ENCODE measurements around the gene CAMKMT.

Gene CAMKMT

DNA sequence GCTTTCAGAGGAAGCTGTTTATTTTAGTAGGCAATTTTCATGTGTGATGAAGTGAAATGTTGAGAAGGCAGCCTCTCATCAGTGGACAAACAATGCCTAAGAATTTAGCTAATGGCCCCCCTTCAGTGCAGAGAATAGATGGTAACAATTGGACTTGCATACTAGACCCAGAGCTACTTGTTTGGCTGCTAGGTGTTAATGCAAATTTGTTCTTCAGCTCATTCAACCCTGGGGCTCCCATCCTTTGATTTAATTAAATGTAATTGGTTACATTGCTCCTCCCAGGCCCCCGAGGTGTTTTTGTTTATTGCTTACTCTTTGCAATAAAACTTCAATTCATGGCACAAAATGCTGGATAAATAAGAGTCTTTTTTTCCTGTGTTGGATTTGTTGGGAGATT, 68.6 kb downstream of the CAMKMT start:
- H3K4me3 ChIP-seq (replicated peaks; ENCODE audit: low read depth, low read length) = no peak overlapping the region
- TF ChIP-seq, protein P1, sequence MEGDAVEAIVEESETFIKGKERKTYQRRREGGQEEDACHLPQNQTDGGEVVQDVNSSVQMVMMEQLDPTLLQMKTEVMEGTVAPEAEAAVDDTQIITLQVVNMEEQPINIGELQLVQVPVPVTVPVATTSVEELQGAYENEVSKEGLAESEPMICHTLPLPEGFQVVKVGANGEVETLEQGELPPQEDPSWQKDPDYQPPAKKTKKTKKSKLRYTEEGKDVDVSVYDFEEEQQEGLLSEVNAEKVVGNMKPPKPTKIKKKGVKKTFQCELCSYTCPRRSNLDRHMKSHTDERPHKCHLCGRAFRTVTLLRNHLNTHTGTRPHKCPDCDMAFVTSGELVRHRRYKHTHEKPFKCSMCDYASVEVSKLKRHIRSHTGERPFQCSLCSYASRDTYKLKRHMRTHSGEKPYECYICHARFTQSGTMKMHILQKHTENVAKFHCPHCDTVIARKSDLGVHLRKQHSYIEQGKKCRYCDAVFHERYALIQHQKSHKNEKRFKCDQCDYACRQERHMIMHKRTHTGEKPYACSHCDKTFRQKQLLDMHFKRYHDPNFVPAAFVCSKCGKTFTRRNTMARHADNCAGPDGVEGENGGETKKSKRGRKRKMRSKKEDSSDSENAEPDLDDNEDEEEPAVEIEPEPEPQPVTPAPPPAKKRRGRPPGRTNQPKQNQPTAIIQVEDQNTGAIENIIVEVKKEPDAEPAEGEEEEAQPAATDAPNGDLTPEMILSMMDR (IDR thresholded peaks at IDR 0.05; ENCODE audit: low read length, missing control alignments) = no peak
- DNase-seq (ENCODE audit: low read depth) = no peak

DNA sequence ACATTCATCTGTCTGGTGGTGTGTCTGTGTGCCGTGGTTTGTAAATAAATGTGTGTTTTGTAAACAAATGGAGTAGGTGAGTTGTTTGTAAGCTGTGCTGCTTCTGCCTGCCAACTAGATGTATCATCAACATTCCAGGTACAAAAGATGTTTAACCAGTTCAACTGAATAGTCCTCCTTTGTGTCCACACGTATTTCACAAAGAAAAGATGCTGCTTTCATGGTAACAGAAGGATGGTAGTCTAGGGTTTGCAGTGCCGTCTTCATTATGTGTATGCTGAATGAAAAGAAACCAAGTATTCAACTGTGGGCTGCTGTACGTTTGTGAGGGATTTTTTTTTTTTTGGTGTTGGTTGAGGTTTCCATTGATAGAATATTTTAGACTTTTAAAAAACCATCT, 72.1 kb downstream of the CAMKMT start:
- TF ChIP-seq, protein P1 (IDR thresholded peaks at IDR 0.05; ENCODE audit: low read length, missing control alignments) = no peak
- DNase-seq (ENCODE audit: low read depth) = no peak
- no peak overlapping the region for H3K4me3 ChIP-seq (replicated peaks; ENCODE audit: low read depth, low read length)

DNA sequence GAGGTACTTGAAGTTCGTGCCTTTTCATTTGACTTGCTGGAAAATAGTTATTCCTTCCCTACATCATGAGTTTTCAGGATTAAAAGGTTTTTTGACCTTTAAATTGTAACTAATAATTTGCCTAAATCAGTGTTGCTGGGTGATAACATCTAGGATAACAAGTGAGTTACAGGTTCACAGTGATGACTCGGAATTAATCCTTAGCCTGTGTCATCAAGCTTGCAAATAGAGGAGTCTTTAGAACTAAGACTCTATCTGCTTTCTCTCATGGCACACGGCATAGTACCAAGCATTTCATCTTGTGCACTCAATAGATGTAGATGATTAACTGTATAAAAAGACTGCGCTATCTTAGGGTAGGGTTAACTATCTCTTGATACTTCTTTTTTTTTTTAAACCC, 79.5 kb downstream of the CAMKMT start:
- H3K4me3 ChIP-seq (replicated peaks; ENCODE audit: low read depth, low read length) = no peak overlapping the region
- TF ChIP-seq, protein P1 (IDR thresholded peaks at IDR 0.05; ENCODE audit: low read length, missing control alignments) = no peak
- no peak for DNase-seq (ENCODE audit: low read depth)

DNA sequence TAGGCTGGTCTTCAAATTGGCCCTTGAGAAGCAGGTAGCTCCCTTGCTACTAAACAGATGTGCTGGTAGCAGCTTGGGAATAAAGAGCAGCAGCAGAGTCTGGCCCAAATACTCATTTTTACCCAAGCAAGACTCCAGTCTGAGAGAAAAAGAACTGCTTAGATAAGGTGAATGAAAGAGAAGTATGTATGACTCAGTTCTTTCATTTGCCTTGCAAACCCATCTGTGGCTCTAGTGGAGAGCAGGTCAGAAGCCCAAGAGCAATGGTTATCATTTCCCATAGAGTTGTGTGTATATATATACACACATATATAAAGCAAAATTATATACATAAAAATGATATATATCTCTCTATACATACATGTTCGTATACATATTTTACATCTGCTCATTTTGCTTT, 80.3 kb downstream of the CAMKMT start:
- DNase-seq (ENCODE audit: low read depth) = no peak
- TF ChIP-seq, protein P1 (IDR thresholded peaks at IDR 0.05; ENCODE audit: low read length, missing control alignments) = no peak

DNA sequence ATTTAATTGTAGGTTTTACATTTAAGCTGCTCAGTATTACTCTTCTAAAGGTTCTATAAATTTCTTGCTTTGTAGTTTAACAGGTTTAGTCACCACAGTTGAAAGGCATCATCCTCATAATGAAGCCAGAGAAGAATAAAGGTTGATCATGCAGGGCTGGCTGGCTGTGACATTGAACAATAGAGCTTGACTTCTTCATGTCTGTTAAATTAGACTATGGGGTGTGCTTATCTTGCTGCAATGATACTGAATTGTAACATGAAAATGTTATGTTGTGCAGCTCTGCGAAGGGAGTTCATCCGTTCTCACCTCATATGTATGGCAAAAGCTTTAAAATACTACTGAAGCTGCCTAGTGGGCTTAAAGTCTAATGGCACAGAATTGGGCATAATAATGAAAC, 81.8 kb downstream of the CAMKMT start:
- TF ChIP-seq, protein P1 (IDR thresholded peaks at IDR 0.05; ENCODE audit: low read length, missing control alignments) = no peak
- DNase-seq (ENCODE audit: low read depth) = no peak
- no peak overlapping the region for H3K4me3 ChIP-seq (replicated peaks; ENCODE audit: low read depth, low read length)

More for the DNA sequence above, 80.3 kb downstream of the CAMKMT start:
- no peak overlapping the region for H3K4me3 ChIP-seq (replicated peaks; ENCODE audit: low read depth, low read length)

DNA sequence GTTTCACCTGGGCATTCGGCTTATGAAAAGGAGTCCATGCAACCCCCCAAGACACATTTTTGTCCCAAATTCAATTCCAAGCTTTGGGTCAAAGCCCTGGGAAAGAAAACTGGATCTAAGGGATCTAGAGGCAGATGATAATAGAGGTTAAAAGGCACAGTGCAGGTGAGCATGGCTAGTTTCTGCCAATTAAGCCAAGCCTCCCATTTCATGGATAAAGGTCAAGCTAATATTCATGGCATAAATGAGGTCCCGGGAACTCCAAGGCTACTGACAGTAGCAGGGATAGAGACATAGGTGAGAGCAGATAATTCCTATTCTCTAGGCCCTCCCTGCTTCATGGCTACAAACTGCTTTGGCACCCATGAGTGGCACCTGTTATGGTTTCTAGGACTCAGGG, 83.1 kb downstream of the CAMKMT start:
- TF ChIP-seq, protein P1 (IDR thresholded peaks at IDR 0.05; ENCODE audit: low read length, missing control alignments) = no peak
- no peak overlapping the region for H3K4me3 ChIP-seq (replicated peaks; ENCODE audit: low read depth, low read length)
- DNase-seq (ENCODE audit: low read depth) = no peak

DNA sequence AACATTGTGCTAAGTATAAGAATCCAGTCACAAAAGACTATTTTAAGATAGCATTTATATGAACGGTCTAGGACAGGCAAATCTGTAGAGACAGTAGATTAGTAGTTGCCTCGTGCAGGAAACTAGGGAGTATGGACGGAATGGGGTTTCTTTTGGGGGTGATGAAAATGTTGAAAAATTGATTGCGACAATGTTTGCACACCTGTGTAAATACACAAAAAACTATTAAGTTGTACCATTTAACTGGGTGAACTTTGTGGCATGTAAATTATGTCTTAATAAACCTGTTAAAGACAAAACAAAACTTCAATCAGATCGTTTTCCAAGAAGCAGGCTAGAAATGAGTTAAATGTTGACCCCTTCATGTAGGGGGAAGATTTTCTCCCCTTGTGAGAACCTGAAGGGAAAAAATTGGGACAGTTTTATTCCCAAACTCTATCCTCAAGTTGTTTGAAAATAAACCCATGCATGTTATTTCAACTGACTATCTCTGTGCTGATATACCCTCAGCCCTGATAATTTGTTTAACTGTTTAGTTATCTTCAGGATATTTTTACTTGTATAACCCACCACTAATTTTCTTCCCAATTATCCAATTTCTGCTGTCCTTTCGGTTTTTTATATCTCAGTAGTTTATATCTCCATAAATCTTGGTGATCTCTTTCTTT, 87.2 kb downstream of the CAMKMT start:
- TF ChIP-seq, protein P1 (IDR thresholded peaks at IDR 0.05; ENCODE audit: low read length, missing control alignments) = no peak
- no peak for DNase-seq (ENCODE audit: low read depth)
- H3K4me3 ChIP-seq (replicated peaks; ENCODE audit: low read depth, low read length) = no peak overlapping the region
